Endothelial cell of umbilical vein (primary cell): Measurements from ENCODE around the gene CACNA1A.

ENCODE experiments used
- CTCF ChIP-seq, 2 donors: IDR thresholded peaks; 1 replicate in 1 of 2; 2 replicates in 1 of 2; pipeline ENCODE4 v1.5.1; 2011; ENCODE audit warnings: low read length in 2 of 2, mild to moderate bottlenecking in 2 of 2, moderate library complexity in 2 of 2, control low read depth in 1 of 2, inconsistent platforms in 1 of 2, low read depth in 1 of 2; ENCODE audit not compliant: insufficient read depth in 1 of 2; ENCODE audit errors: extremely low read depth in 1 of 2
- MYC ChIP-seq: IDR thresholded peaks from one replicate; pipeline ENCODE4 v1.6.1; 2011; ENCODE audit warnings: mild to moderate bottlenecking, low read depth, low read length

DNA sequence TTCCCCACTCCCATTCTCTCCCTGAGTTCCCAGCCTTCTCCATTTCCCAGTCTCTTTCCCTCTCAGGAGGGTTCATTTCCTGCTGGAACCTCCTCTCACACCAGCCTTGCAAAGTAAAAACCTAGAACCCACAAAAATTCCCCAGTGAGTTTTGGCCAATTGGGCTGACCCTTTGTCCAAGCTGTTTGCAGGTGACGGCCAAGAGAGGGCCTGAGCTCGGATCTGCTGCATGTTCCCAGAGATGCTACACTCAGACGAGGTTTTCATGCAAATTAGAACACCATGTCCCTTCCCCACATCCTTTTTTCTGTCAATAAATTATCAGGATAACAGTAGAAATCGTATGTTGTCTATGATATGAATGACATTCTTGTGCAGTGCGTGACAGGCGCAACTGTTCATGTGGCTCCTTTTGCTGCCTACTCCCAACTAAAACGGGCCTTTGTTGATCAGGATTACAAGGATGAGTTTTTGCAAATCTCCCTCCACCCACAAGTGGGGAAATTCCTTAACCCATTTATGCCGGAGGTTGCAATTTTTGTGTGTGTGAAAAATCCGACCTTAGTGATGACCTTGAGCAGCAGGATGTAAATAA lies 149.5 kb downstream of the CACNA1A start:
- TF ChIP-seq CTCF (IDR thresholded peaks at IDR 0.05; ENCODE audit: extremely low read depth in 1 of 2, insufficient read depth in 1 of 2, low read depth in 1 of 2, low read length in 2 of 2): no peak
- TF ChIP-seq MYC: no peak
